HL-60 (cell line): ENCODE measurements around the gene BARX1.

ENCODE experiments used
- CTCF ChIP-seq: IDR thresholded peaks from one replicate; pipeline ENCODE4 v1.5.1; 2011; ENCODE audit warnings: low read length, control low read depth, inconsistent platforms; ENCODE audit not compliant: insufficient read depth
- POLR2AphosphoS5 ChIP-seq: IDR thresholded peaks from 2 replicates; pipeline ENCODE4 v1.6.1; 2012; ENCODE audit warnings: low read depth
- REST ChIP-seq: IDR thresholded peaks from 2 replicates; pipeline ENCODE4 v1.6.1; 2012; ENCODE audit warnings: low read depth; ENCODE audit not compliant: insufficient replicate concordance
- SPI1 ChIP-seq: IDR thresholded peaks from 2 replicates; pipeline ENCODE4 v1.6.1; 2012; ENCODE audit warnings: low read depth, mild to moderate bottlenecking, borderline replicate concordance

- no peak for TF ChIP-seq CTCF
- no peak for TF ChIP-seq SPI1
- no peak for TF ChIP-seq POLR2AphosphoS5
- no peak for TF ChIP-seq REST
These were observed 5.2 kb upstream of the BARX1 start for GRCh38 chr9:93960221-93960970.
